Suppressor macrophage treated with lipopolysaccharide for 1 hour (primary cell): ENCODE results near the gene SMG9.
"Not testable (repeated sequence)": the region's sequence is repeated elsewhere in the genome, so short reads cannot be mapped to it uniquely, and the experiment has no call there.

Experiments used
- DNase-seq, 3 donors: peaks; one replicate each; pipeline ENCODE4 v3.0.0-alpha.2; 2020 to 2022

The SMG9 gene

DNA sequence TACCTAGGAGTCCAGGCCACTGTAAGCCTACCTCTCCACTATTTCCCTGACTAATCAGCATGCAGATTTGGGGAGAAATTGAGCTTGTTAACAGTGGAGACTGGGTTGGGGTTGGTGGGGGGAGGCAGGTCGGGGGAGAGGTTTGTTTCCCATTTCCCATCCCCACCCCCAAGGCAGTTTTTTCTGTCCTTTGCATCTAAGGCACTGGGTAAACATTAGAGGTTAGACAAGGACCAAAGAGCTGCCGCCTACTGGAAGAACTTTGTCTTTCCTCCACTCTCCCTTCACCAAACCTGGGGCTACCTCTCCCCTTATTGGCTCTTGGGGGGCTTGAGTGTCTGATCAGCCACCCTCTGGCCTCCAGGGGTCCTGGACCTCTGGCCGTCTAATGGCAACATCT lies 25.1 kb upstream of the SMG9 start:
- DNase-seq: peak; percentile 39 to 45 (median 43)

DNA sequence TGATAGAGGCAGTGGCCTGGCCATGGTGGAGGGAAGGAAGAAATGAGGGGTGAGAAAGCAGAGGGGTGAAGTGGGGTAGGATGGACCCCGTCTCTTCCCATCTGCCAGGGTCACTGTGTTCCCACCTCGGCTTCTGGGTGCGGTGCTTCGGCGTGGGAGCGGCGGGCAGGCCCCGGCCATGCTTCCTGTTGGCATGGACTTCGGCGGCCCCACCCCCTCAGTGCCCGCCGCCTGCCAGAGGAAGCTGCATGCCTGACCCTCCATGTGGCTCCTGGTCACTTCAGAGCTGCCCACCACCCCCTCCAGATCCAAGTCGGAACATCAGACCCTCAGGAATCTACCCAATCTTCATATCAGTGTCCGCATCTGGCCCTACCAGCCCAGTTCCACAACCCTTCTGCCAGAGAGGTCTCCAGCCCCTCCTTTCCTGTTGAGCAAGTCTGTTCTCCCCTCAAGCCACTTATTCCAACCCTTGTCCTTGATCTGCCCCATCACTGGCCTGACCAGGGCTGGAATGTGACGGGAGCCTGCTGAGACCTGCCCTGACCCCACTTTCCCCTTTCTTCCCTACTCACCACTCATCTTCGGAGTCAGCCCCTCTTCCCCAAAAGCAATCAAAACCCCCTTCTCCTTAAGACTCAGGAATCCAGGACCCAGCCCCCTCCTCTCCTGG lies 24.5 kb upstream of the SMG9 start:
- DNase-seq: peak; percentile 58 to 83 (median 60)

DNA sequence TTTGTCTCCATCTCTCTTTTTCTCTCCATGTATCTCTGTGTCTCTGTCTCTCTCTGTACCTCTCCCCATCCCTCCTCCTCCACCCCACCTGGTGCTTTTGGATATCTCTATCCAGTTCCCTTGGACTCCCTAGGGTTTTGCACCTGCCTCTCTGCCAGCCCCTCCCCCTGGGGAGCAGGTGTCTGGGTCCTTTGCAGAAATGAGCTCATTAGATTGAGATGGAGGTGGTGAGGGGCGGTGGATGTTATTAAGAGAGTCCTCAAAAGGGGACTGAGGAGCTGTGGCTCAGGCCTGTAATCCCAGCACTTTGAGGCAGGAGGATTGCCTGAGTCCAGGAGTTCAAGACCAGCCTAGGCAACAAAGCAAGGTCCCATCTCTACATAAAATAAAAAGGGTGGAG lies 23.9 kb upstream of the SMG9 start:
- no peak for DNase-seq

DNA sequence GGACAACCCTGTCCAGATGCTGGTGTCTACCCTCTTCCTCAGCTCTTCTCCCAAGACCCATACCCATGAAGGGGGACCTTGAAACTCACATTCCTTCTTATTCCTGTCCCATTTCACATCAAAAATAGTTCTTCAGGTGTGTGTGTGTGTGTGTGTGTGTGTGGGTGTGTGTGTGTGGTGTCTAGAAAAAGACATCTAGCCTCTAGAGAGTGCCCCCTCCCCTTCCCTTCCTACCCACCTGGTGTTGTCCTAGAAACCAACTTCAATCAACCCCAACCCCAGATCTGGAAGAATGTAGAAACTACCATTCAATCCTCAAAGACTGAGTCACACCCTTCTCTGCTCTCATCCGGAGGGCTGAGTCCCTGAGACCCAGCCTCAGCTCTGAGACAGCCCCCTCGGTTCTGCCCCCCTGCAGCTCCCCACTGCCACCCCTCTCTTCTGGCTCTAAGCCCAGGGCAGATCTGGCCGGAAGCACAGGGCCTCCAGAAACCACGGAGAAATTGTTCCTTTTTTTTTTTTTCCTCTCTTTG lies 22.5 kb upstream of the SMG9 start:
- DNase-seq: peak; percentile 54 to 58 (median 54)

DNA sequence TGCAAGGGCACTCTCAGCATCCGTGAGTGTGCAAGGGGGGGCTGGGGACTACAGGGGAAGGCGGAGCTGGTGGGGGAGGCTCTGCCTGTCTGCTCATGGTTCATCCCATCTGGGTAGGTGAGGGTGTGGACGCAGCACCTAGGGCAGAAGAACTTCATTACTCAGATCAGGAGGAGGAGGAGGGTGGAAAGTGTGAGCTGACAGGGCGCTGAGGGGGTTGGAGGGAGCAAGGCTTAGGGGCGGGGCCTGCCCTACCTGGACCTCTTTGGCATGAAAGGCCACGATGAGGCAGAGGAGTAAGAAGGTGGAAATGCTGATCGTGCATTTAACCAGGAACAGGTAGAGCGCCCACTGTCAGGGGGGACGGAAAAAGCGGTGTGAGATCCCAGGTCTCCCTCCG lies 21.5 kb upstream of the SMG9 start:
- DNase-seq: no peak

DNA sequence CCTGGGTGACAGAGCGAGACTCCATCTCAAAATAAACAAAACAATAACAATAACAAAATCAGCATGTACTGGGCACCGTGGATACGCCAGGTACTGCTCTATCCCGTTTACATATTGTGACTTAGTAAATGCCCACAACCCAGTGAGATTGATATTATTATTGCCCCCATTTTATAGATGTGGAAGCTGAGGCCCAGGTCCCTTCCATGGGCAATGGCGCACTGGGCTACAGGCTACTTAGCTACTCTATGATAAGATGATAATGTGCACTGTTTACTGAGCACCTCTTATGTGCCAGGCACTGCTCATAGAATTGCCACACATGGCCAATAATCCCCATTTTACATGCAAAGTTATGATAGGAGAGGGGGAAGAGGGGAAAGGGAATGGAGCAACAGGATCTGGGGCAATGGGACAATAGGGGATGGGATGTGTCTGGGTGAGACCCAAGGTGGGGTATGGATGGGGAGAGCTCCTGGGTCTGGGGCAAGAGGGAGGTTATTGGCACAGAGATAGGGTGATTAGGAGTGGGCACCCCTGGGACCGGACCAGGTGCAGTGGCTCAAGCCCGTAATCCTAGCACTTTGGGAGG lies 20.6 kb upstream of the SMG9 start:
- DNase-seq: no peak

- not testable (repeated sequence) for DNase-seq
Observed at GRCh38 chr19:43774940-43775258, 20.1 kb upstream of the SMG9 start.

DNA sequence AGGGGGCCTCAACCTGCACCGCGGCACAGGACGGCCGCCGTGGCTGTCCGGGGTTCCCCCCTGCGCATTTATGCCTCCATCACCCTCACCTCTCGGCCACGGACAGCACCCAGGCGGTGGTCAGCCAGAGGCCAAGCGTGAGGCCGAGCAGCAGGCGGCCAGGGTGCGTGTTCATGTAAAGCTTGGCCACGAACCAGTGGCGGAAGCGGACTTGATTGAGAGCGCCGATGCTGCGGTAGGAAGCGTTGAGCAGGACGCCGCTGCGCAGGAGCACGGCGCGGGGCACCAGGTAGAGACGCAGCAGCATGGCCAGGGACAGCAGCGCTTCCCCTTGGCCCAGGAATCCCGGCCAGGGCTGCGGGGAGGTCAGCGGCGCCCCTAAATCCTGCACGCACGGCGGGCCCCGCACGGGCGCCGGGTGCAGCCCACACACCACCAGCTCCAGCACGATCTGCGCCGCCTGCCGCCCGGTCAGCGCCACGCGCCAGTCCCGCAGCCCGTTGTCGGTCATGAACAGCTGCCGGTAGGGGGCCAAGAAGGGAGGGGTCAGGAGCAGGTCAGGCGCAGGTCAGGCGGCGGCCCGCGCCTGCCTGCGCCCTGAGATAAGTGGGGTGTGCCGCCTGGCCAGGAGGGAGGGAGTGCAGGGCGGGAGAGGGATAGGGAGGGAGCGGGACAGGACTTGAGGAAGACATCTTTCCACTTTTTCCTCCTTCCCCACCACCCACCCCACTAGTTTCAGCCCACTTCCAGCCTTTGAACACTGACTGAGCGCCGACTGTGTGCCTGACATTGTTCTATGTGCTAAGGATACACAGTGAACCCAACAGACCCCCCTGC lies 19.6 kb upstream of the SMG9 start:
- peak; percentile 52 to 74 (median 60) for DNase-seq

DNA sequence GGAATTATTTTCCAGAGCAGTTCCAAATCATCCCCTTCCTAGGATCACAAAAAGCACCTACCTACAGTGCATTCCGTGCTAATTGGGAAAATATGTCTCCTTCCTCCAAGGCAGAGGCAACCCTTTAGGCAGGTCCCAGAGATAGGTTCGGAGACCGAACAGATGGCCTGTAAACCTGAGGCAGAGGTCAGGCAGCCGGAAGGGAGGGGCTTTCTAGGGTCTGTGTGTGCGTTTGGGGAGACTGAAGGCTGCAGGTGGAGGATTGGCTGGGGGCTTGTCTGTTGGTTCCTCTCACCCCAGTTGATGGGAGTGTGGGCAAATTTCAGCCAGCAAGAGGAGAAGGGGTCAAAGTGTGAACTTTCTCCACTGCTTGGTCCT lies 19.0 kb upstream of the SMG9 start:
- DNase-seq: no peak

DNA sequence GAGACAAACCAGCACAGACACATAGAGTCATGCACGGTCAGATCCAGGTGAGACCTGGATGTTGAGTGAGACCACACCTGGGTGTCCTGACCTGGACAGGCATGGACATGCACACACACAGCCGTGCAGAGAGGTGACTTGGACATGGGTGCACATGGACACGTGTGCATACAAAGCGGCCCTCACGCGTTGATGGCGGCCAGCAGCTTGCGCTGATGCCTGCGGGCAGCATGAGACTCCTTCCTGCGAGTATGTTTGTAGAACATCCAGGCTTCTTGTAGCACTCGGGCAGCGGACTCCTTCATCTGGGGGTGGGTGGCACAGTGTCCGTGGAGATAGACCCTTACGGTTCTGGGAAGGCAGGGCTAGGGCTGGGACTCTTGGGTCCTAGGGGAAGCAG lies 14.5 kb upstream of the SMG9 start:
- no peak for DNase-seq

DNA sequence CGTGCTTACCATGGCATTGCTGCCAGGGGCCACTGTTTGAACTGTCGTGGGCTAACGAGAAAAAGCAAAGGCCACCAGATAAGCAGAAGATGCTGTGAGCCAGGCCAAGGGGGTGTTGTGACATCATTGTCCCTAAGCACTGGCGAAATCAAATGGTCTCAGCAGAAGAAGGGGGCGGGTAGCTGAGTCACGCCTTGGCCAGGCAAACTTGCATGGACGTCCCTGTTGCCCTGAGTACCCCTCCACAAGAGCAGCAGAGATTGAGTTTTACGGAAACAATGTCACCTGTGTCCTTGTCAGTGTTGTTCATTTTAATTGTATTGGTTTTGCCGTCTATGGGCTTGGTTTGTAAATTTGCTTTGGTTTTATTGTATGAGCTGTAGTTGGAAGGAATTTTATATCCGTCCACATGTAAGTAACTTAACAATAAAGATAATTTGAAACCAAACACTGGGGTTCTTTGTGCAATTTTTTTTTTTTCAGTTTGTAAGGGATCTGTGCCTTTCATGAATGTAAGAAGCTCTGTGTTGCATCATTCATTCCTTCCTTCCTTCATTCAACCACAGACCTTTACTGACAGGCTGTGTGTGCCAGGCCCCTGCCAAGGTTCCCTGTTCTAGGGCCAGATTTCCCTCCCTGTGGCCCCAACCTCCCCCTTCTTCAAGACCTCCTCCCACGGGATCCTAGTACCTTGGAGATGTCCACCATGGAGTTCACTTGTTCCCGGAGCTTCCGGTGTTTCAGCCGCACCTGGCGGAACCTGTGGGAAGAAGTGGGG lies 13.7 kb upstream of the SMG9 start:
- DNase-seq: peak; percentile 92 to 93 (median 93)

DNA sequence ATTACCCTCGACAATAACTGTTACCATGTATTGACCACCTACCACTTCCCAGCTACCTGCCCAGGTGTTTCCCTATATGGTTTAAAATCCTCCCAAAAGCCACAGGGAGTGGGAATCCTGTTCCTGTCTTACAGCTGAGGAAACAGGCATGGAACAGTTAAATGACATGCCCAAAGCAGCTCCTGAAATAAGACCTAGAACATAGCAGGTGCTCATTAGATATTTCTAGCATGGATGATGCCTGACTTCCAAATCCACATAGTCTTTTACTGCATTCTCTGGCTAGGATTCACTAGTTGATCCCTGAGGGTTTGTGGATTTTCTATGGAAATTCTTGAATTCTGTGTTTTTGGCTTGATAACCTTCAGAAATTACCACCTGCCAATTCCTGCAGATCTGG lies 13.1 kb upstream of the SMG9 start:
- DNase-seq: no peak

DNA sequence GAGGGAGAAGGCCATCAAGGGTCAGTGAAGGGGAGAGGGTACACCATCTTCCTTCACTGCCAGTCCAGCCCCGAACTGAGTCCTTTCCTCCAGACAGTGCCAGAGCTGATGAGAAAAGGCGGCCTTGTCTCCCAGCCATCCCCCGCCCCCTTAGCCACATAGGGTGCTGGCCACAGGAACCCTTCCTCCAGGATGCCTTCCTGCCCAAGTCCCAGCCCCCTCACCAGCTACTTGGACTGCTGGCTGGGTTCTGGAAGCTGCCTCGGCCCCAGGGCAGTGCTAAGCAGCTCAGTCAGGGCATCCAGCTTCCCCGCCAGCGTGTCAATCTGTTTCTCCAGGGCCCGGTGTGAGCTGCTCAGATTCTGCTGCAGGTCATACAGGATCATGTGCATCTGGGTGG lies 12.6 kb upstream of the SMG9 start:
- no peak for DNase-seq

GRCh38 chr19:43766755-43767043 lies 11.9 kb upstream of the SMG9 start:
- DNase-seq: no peak

GRCh38 chr19:43765109-43765876 lies 10.5 kb upstream of the SMG9 start:
- DNase-seq: peak; percentile 96 to 100 (median 98)

DNA sequence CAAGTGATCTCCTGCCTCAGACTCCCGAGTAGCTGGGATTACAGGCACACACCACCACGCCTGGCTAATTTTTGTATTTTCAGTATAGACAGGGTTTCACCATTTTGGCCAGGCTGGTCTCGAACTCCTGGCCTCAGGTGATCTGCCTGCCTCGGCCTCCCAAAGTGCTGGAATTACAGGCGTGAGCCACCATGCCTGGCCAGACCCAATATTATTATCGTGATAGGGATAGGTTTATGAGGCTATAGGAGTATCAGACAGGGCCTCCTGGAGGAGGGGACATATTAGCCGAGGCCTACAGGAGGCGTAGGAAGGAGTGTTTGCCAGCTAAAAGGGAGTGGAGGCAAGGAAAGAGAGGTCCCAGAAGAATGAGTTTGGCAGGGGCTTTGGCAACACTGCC lies 9.9 kb upstream of the SMG9 start:
- DNase-seq: not testable (repeated sequence)

GRCh38 chr19:43763473-43763939 lies 8.7 kb upstream of the SMG9 start:
- peak; percentile 96 to 99 (median 98) for DNase-seq

GRCh38 chr19:43762814-43763213 lies 8.1 kb upstream of the SMG9 start:
- no peak for DNase-seq

DNA sequence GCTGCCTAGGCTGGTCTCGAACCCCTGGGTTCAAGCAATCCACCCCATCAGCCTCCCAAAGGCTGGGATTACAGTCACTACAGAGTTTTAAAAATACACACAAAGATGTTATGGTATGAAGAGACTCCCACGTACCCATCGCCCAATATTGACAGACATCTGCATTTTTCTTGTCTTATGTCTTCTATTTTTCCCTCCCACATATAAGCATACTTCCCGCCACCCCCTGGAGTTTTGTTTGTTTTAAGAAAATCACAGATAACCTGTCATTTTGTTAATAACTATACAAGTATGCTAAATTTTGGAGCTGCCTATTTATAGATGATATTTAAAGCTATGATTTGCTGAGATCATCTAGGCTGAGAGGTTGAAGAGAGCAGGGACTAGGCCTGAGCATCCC lies 6.2 kb upstream of the SMG9 start:
- no peak for DNase-seq

DNA sequence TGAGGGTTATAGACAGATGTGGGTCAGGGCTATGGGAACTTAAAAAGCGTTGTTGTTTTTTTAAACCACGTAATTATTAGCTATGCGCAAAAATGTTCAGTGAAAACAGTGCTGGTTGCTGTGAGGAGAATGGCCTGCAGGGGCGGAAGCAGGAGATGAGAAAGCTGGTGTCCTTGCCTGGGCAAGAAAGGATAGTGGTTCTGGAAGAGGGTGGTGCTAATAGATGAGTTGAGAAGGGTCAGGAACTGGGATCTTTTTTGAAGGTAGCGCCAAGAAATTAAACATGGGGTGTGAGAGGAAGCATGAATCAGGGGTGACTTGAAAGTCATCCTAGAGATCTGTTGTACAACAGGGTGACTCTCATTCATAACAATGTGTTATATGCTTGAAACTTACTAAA lies 4.8 kb upstream of the SMG9 start:
- peak; percentile 45 to 58 (median 51) for DNase-seq

DNA sequence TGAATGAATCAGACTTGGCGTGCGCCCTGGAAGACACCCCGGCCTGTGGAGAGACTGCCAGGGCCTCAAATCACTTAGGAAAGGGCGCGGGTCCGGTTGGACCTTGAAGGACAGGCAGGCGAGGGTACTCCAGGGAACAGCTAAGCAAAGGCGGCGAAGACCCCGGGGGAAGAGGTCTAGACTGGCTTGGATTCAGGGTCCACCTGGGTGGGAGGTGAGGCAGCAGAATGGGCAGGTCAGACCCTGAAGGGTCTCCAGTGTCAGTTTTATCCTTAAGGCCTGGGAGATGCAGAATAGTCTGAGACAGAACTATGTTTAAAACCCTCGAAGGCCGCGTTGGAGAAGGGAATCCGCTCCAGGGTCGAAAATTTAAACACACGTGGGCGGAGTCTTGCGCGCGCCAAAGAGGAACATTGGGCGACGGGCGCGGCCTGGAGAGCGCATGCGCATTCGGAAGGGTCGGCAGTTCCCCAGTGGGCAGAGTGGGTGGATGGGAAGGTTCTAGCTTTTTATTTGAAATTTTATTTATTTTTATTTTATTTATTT lies 567 bp upstream of the SMG9 start:
- peak; percentile 94 to 97 (median 94) for DNase-seq

GRCh38 chr19:43754253-43754502 lies 584 bp downstream of the SMG9 start:
- no peak for DNase-seq
